Measurements from ENCODE around the gene UBE2S.
"Not testable (repeated sequence)": the region's sequence is repeated elsewhere in the genome, so short reads cannot be mapped to it uniquely, and the experiment has no call there.

The UBE2S gene

GRCh38 chr19:55402509-55402908 is 5.1 kb downstream of the UBE2S start:
- DNase-seq = no peak

- not testable (repeated sequence) for DNase-seq
Measured at GRCh38 chr19:55401390-55401789, 6.2 kb downstream of the UBE2S start.

DNA sequence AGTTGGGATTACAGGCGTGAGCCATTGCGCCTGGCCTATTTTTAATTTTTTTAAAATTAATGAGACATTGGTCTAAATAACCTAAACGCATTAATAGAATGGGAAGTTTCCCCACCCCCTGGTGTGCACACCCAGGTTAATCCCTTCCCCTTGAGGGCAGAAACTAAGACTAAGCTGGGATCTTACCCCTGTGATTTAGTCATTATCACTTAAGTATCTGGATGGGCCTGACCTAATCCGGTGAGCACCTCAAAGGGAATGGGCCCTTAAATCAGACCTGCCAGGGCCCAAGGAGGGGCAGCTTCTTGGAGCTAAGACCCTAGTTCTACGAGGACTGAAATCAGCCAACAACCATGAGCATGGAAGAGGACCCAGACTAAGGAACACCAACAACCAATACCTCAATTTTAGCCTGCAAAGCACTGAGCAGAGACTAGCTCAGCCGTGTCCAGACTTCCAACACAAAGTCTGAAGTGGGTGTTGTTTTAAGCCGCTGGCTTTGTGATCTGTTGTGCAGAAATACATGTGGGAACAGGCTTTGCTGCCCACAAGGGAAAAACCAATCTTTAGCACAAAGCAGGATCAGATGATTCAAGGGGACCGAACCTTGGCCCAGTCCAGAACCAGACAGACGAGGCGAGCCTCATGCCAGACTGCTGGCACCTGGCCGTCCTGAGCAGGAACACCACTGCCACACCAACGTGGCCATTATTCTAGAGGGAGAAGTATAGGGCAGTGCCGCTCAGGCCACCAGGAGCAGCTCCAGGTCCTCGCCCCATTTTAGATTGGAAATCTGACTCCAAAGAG is 7.1 kb downstream of the UBE2S start:
- no peak for DNase-seq

DNA sequence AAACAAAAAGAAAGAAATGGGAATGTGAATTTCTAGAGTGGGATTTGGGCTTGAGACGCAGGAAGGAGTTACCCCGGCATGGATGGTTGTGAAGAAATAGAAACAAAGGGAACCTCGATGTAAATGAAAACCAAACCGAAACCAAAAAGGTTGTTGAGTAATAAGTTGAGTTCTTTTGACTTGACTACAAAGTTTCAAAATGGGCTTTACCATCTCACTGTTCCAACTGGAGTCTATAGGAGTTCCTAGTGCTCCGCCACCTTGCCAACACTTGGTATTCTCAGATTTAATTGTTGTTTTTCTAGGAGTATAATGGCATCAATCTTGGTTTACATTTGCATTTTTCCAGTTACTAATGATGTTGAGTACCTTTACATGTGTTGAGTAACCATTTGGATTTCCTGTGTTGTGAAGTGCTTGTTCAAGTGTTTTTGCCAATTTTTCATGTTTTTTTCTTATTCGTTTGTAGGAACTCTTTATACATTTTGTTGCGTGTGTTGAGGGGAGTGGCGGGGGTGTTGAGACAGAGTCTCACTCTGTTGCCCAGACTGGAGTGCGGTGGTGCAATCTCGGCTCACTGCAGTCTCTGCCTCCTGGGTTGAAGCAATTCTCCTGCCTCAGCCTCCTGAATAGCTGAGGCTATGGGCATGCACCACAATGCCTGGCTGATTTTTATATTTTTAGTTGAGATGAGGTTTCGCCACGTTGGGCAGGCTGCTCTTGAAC is 9.2 kb downstream of the UBE2S start:
- DNase-seq = no peak

GRCh38 chr19:55392820-55393761 is 14.5 kb downstream of the UBE2S start:
- no peak for DNase-seq

GRCh38 chr19:55391702-55392615 is 15.6 kb downstream of the UBE2S start:
- DNase-seq = no peak

- DNase-seq = no peak
Measured at GRCh38 chr19:55391191-55391670, 16.4 kb downstream of the UBE2S start.

- DNase-seq = no peak
Measured at GRCh38 chr19:55390461-55390880, 17.1 kb downstream of the UBE2S start.

- no peak for DNase-seq
Measured at GRCh38 chr19:55389386-55390317, 17.9 kb downstream of the UBE2S start.

DNA sequence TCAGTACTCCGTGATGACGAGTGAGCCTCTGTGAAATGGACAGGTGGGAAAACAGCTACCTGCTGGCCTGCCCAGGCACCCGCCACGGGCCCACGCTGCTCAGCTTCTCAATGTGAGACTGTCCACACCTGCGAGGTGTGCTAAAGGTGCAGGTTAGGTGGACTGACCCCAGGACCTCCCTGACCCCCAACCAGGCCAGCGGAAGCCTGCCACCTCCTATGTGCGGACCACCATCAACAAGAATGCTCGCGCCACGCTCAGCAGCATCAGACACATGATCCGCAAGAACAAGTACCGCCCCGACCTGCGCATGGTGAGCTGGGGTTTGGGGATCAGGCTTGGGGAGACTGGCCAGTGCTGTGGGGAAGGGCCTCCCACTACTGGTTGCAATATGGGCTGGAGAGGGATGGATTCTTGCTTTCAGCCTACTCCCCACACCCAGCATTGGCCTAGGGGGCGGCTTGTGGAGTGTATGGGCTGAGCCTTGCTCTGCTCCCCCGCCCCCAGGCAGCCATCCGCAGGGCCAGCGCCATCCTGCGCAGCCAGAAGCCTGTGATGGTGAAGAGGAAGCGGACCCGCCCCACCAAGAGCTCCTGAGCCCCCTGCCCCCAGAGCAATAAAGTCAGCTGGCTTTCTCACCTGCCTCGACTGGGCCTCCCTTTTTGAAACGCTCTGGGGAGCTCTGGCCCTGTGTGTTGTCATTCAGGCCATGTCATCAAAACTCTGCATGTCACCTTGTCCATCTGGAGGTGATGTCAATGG is 19.7 kb downstream of the UBE2S start:
- no peak for DNase-seq

DNA sequence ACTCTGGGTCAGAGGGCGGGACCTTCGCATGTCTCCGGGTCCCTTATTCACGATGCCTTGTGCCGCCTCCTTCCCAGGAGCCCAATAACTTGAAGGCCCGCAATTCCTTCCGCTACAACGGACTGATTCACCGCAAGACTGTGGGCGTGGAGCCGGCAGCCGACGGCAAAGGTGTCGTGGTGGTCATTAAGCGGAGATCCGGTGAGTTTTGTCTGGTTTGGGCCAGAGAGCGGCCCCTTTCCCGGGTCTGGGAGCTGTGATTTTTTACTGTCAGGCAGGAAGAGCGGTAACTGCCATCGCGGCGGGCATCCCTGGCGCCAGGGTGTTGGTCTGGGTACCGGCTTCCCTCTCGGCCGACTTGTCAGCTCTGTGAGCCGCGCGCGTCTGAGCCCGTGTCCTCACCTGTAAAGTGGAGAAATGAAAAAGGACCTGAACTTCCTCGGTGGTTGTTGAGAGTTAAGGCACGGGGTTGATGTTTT is 21.1 kb downstream of the UBE2S start:
- DNase-seq = no peak

GRCh38 chr19:55385724-55386492 is 21.7 kb downstream of the UBE2S start, which contains the start of gene RPL28:
Gene RPL28, plus strand, starts transcription at chr19:55385932. Its CDS starts 426 bp downstream, at chr19:55386358.
- peak; percentile 95 for DNase-seq

GRCh38 chr19:55384920-55385723 is 22.5 kb downstream of the UBE2S start:
- peak; percentile 88 for DNase-seq

DNA sequence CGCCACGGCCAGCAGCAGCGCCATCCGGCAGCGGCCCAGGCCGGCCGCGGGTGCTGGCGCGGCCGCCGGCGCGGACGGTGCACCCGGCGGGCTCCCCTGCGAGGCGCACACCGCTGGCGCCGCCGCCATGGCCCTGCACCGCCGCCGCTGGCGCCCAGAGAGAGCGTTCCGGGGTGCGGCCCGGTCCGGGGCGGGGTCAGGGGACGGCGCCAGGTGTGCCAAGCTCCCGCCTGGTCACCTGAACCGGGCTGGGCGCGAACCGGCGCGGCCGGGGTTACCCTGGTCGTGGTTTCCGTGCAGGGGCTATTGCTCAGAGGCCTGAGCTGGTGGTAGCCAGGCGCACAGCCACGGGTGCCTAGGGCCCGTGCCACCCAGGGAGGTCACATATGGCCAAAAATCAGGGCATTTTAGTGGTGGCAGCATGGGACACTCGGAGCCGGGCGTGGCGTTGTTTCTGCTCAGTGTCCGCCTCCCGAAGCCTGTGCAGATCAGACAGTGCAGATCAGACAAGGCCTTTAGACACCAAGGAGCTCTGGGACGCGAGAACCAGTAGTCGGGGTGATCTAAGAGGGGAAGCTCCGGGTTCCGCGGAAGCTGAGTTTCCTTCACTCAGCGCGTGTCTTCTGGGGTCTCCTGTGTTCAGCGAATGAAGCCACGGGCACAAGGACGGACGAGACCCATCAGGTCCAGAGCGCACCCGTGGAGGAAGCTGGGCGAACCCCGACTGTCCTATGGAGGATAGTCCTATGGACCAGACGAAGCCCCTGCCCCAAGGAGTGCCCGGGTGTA is 23.3 kb downstream of the UBE2S start, which contains the start of gene TMEM238:
Gene TMEM238 (minus strand): TSS at position 162 of the 789 bp plus-strand sequence. CDS start 33 bp downstream, at position 129.
- DNase-seq = no peak

- peak; percentile 25 for DNase-seq
Measured at GRCh38 chr19:55383279-55384130, 24.1 kb downstream of the UBE2S start.
